CD4-positive, alpha-beta T cell treated with Interferon gamma for 1 hour (primary cell): ENCODE results near the gene ECE2.
A peak's percentile ranks its signal among the peaks of the same experiment; 100 is the strongest.

ENCODE experiments used
- DNase-seq: peaks from one replicate; pipeline ENCODE4 v3.0.0-alpha.2; 2020

ECE2 gene

GRCh38 chr3:184277366-184277765, 1.5 kb downstream of the ECE2 start:
- no peak for DNase-seq

- no peak for DNase-seq
Measured at GRCh38 chr3:184282941-184283340, 7.1 kb downstream of the ECE2 start.

- DNase-seq, result no peak
Measured at GRCh38 chr3:184283681-184284080, 7.9 kb downstream of the ECE2 start.

- DNase-seq, result no peak
Measured at GRCh38 chr3:184284696-184285095, 8.9 kb downstream of the ECE2 start.

GRCh38 chr3:184289426-184289938, 13.7 kb downstream of the ECE2 start:
- peak; percentile 41 for DNase-seq

GRCh38 chr3:184290331-184290730, 14.5 kb downstream of the ECE2 start:
- DNase-seq, result no peak

- no peak for DNase-seq
Measured at GRCh38 chr3:184291044-184291737, 15.4 kb downstream of the ECE2 start.

GRCh38 chr3:184291738-184292445, 16.1 kb downstream of the ECE2 start:
- no peak for DNase-seq

GRCh38 chr3:184295771-184296170, 19.9 kb downstream of the ECE2 start:
- no peak for DNase-seq

- no peak for DNase-seq
Measured at GRCh38 chr3:184296616-184297015, 20.8 kb downstream of the ECE2 start.

GRCh38 chr3:184298759-184299487, 23.1 kb downstream of the ECE2 start, which contains the start of gene PSMD2:
PSMD2 (plus strand) TSS chr3:184299241; CDS start chr3:184299267, 26 bp downstream.
- DNase-seq, result peak; percentile 97

GRCh38 chr3:184299488-184300377, 23.9 kb downstream of the ECE2 start:
- no peak for DNase-seq

- DNase-seq, result no peak
Measured at GRCh38 chr3:184300378-184300720, 24.5 kb downstream of the ECE2 start.

GRCh38 chr3:184305577-184305976, 29.8 kb downstream of the ECE2 start:
- no peak for DNase-seq

- DNase-seq, result no peak
Measured at GRCh38 chr3:184306341-184306972, 30.6 kb downstream of the ECE2 start.

GRCh38 chr3:184307915-184308314, 32.1 kb downstream of the ECE2 start:
- no peak for DNase-seq

GRCh38 chr3:184308744-184309143, 32.9 kb downstream of the ECE2 start:
- no peak for DNase-seq

- DNase-seq, result no peak
Measured at GRCh38 chr3:184311633-184312032, 35.8 kb downstream of the ECE2 start.

- DNase-seq, result peak; percentile 94
Measured at GRCh38 chr3:184314363-184314699, 38.5 kb downstream of the ECE2 start, which contains the start of gene EIF4G1. EIF4G1 (plus strand) TSS chr3:184314606; CDS start chr3:184315797, 1,191 bp downstream.

- DNase-seq, result peak; percentile 75
Measured at GRCh38 chr3:184314700-184315542, 39.1 kb downstream of the ECE2 start.

- DNase-seq, result no peak
Measured at GRCh38 chr3:184315543-184315867, 39.7 kb downstream of the ECE2 start.
